Activated T-helper 17 cell treated with anti-CD3 and anti-CD28 coated beads, Interleukin-2, amount 50 U/mL, for 72 hours (primary cell): ENCODE measurements around the gene DLGAP1. TPM values are rescaled to one million over a fixed set of nuclear protein-coding genes. Genes with fewer than 3 reads are reported as not detected.
A peak's percentile ranks its signal among the peaks of the same experiment; 100 is the strongest.

Experiments used
- ATAC-seq: fragments of 150-1000 bp; cut with Tn5 transposase; replicated peaks from 2 replicates; pipeline ENCODE4 v1.10.0; 2021; ENCODE audit warnings: mild to moderate bottlenecking, moderate library complexity
- H3K27ac Mint-ChIP-seq: one replicate; pipeline ENCODE4 v1.8.0; 2022; ENCODE audit warnings: mixed read lengths
- H3K27me3 Mint-ChIP-seq: one replicate; pipeline ENCODE4 v1.8.0; 2022; ENCODE audit warnings: mixed read lengths
- H3K36me3 Mint-ChIP-seq: one replicate; pipeline ENCODE4 v1.8.0; 2022; ENCODE audit warnings: low read depth, mild to moderate bottlenecking, mixed read lengths
- H3K4me1 Mint-ChIP-seq: one replicate; pipeline ENCODE4 v1.8.0; 2022; ENCODE audit warnings: mixed read lengths
- H3K4me3 Mint-ChIP-seq: one replicate; pipeline ENCODE4 v1.8.0; 2022; ENCODE audit warnings: mild to moderate bottlenecking, mixed read lengths
- H3K9me3 Mint-ChIP-seq: one replicate; pipeline ENCODE4 v1.8.0; 2022; ENCODE audit warnings: mixed read lengths
- total RNA-seq, 2 donors: library from RNA; stranded (reverse); gene quantifications; one replicate each; pipeline ENCODE4 v1.2.3, GENCODE V29; 2022

The DLGAP1 gene
- total RNA-seq, 2 donors from 2014 or later, result 1.1 to 1.2 TPM

- ATAC-seq, result no peak
- Mint-ChIP-seq H3K27me3 (peaks cover 3% of the 10 kb centered on the region), H3K9me3 (no peaks in the 10 kb centered on the region), H3K4me1 (no peaks in the 10 kb centered on the region), H3K4me3 (no peak overlapping the region), H3K36me3 (no peaks in the 10 kb centered on the region), H3K27ac (no peak overlapping the region)
These were observed 348.0 kb downstream of the DLGAP1 start for GRCh38 chr18:4107049-4107467.

GRCh38 chr18:4106407-4107033 lies 348.6 kb downstream of the DLGAP1 start:
- H3K36me3 Mint-ChIP-seq, result no peaks in the 10 kb centered on the region
- no peak for ATAC-seq

GRCh38 chr18:4102901-4103300 lies 352.2 kb downstream of the DLGAP1 start:
- no peaks in the 10 kb centered on the region for H3K9me3 Mint-ChIP-seq
- H3K27me3 Mint-ChIP-seq, result peaks cover under 1% of the 10 kb centered on the region
- no peak for ATAC-seq
- H3K36me3 Mint-ChIP-seq, result no peaks in the 10 kb centered on the region
- H3K4me1 Mint-ChIP-seq, result peaks cover 5% of the 10 kb centered on the region
- no peak overlapping the region for H3K27ac Mint-ChIP-seq
- H3K4me3 Mint-ChIP-seq, result no peak overlapping the region

More at GRCh38 chr18:4106407-4107033, 348.6 kb downstream of the DLGAP1 start:
- no peak overlapping the region for H3K4me3 Mint-ChIP-seq
- H3K27ac Mint-ChIP-seq, result no peak overlapping the region
- no peaks in the 10 kb centered on the region for H3K4me1 Mint-ChIP-seq
- H3K9me3 Mint-ChIP-seq, result no peaks in the 10 kb centered on the region
- peaks cover 3% of the 10 kb centered on the region for H3K27me3 Mint-ChIP-seq

GRCh38 chr18:4101009-4101408 lies 354.1 kb downstream of the DLGAP1 start:
- Mint-ChIP-seq H3K27ac (no peak overlapping the region), H3K4me3 (peak overlapping the region; percentile 20), H3K4me1 (peaks cover 5% of the 10 kb centered on the region), H3K9me3 (no peaks in the 10 kb centered on the region), H3K36me3 (no peaks in the 10 kb centered on the region), H3K27me3 (peaks cover 6% of the 10 kb centered on the region)
- peak; percentile 68 for ATAC-seq

GRCh38 chr18:4096486-4096885 lies 358.6 kb downstream of the DLGAP1 start:
- H3K4me3 Mint-ChIP-seq, result no peak overlapping the region

GRCh38 chr18:4093676-4094075 lies 361.4 kb downstream of the DLGAP1 start:
- Mint-ChIP-seq H3K4me1 (no peaks in the 10 kb centered on the region), H3K9me3 (no peaks in the 10 kb centered on the region), H3K27me3 (peaks cover 10% of the 10 kb centered on the region), H3K36me3 (no peaks in the 10 kb centered on the region), H3K4me3 (no peak overlapping the region), H3K27ac (no peak overlapping the region)
- no peak for ATAC-seq

More at GRCh38 chr18:4096486-4096885, 358.6 kb downstream of the DLGAP1 start:
- Mint-ChIP-seq H3K27me3 (peaks cover 6% of the 10 kb centered on the region), H3K4me1 (peaks cover 5% of the 10 kb centered on the region), H3K9me3 (no peaks in the 10 kb centered on the region), H3K27ac (no peak overlapping the region), H3K36me3 (no peaks in the 10 kb centered on the region)
- no peak for ATAC-seq

- peaks cover 8% of the 10 kb centered on the region for H3K27me3 Mint-ChIP-seq
- no peak overlapping the region for H3K27ac Mint-ChIP-seq
- H3K4me3 Mint-ChIP-seq, result no peak overlapping the region
- ATAC-seq, result no peak
- peaks cover 8% of the 10 kb centered on the region for H3K9me3 Mint-ChIP-seq
- H3K4me1 Mint-ChIP-seq, result no peaks in the 10 kb centered on the region
- H3K36me3 Mint-ChIP-seq, result no peaks in the 10 kb centered on the region
These were observed 370.7 kb downstream of the DLGAP1 start for GRCh38 chr18:4084382-4084900.

- Mint-ChIP-seq H3K4me3 (no peak overlapping the region), H3K27me3 (peaks cover 6% of the 10 kb centered on the region), H3K9me3 (no peaks in the 10 kb centered on the region), H3K27ac (no peak overlapping the region), H3K36me3 (no peaks in the 10 kb centered on the region), H3K4me1 (no peaks in the 10 kb centered on the region)
- ATAC-seq, result no peak
These were observed 376.9 kb downstream of the DLGAP1 start for GRCh38 chr18:4078246-4078645.

- Mint-ChIP-seq H3K27me3 (peaks cover 7% of the 10 kb centered on the region), H3K36me3 (no peaks in the 10 kb centered on the region), H3K4me1 (no peaks in the 10 kb centered on the region), H3K27ac (no peak overlapping the region), H3K4me3 (no peak overlapping the region), H3K9me3 (no peaks in the 10 kb centered on the region)
- no peak for ATAC-seq
These were observed 377.4 kb downstream of the DLGAP1 start for GRCh38 chr18:4077721-4078120.

- no peaks in the 10 kb centered on the region for H3K4me1 Mint-ChIP-seq
- H3K4me3 Mint-ChIP-seq, result no peak overlapping the region
- no peaks in the 10 kb centered on the region for H3K9me3 Mint-ChIP-seq
- no peaks in the 10 kb centered on the region for H3K36me3 Mint-ChIP-seq
- ATAC-seq, result no peak
- peaks cover 7% of the 10 kb centered on the region for H3K27me3 Mint-ChIP-seq
- H3K27ac Mint-ChIP-seq, result no peak overlapping the region
These were observed 377.9 kb downstream of the DLGAP1 start for GRCh38 chr18:4077204-4077603.

GRCh38 chr18:4074647-4075046 lies 380.5 kb downstream of the DLGAP1 start:
- Mint-ChIP-seq H3K4me3 (no peak overlapping the region), H3K36me3 (no peaks in the 10 kb centered on the region), H3K9me3 (no peaks in the 10 kb centered on the region), H3K27me3 (peaks cover 3% of the 10 kb centered on the region), H3K4me1 (no peaks in the 10 kb centered on the region), H3K27ac (no peak overlapping the region)
- ATAC-seq, result no peak

GRCh38 chr18:4069183-4069582 lies 385.9 kb downstream of the DLGAP1 start:
- Mint-ChIP-seq H3K27me3 (peaks cover 6% of the 10 kb centered on the region), H3K27ac (no peak overlapping the region), H3K4me1 (no peaks in the 10 kb centered on the region), H3K9me3 (no peaks in the 10 kb centered on the region), H3K4me3 (no peak overlapping the region), H3K36me3 (no peaks in the 10 kb centered on the region)
- ATAC-seq, result no peak

GRCh38 chr18:4068552-4069158 lies 386.5 kb downstream of the DLGAP1 start:
- Mint-ChIP-seq H3K4me3 (no peak overlapping the region), H3K27me3 (peaks cover 7% of the 10 kb centered on the region), H3K4me1 (no peaks in the 10 kb centered on the region), H3K9me3 (no peaks in the 10 kb centered on the region), H3K36me3 (no peaks in the 10 kb centered on the region), H3K27ac (no peak overlapping the region)
- ATAC-seq, result peak; percentile 40

- H3K4me1 Mint-ChIP-seq, result no peaks in the 10 kb centered on the region
- peaks cover 9% of the 10 kb centered on the region for H3K9me3 Mint-ChIP-seq
These were observed 391.6 kb downstream of the DLGAP1 start for GRCh38 chr18:4063545-4063944.

More at GRCh38 chr18:4063545-4063944, 391.6 kb downstream of the DLGAP1 start:
- no peak overlapping the region for H3K27ac Mint-ChIP-seq
- no peak for ATAC-seq
- peaks cover 6% of the 10 kb centered on the region for H3K27me3 Mint-ChIP-seq
- H3K4me3 Mint-ChIP-seq, result no peak overlapping the region
- no peaks in the 10 kb centered on the region for H3K36me3 Mint-ChIP-seq
